Measurements from ENCODE around the gene FLT4. TPM values are rescaled to one million over a fixed set of nuclear protein-coding genes. Genes with fewer than 3 reads are reported as not detected.

FLT4 gene
- total RNA-seq, 1 donor from 2014 or later, result 13.1 TPM

- no peak overlapping the region for H3K4me3 Mint-ChIP-seq
- H3K36me3 Mint-ChIP-seq (ENCODE audit: low read depth), result peaks cover 21% of the 10 kb centered on the region
- no peak for DNase-seq (ENCODE audit: low read depth, low spot score)
- no peak overlapping the region for H3K27ac Mint-ChIP-seq (ENCODE audit: unreplicated experiment)
- H3K9me3 Mint-ChIP-seq, result no peaks in the 10 kb centered on the region
- no peaks in the 10 kb centered on the region for H3K27me3 Mint-ChIP-seq (ENCODE audit: low read depth)
- H3K4me1 Mint-ChIP-seq, result peaks cover 7% of the 10 kb centered on the region
- no peak for TF ChIP-seq CTCF (conservative IDR thresholded peaks at IDR 0.05)
Measured at GRCh38 chr5:180555168-180555921, 94.1 kb downstream of the FLT4 start.

GRCh38 chr5:180553530-180553929 is 95.9 kb downstream of the FLT4 start:
- Mint-ChIP-seq H3K4me1 (peaks cover 7% of the 10 kb centered on the region), H3K36me3 (ENCODE audit: low read depth) (peaks cover 22% of the 10 kb centered on the region), H3K9me3 (no peaks in the 10 kb centered on the region), H3K27me3 (ENCODE audit: low read depth) (no peaks in the 10 kb centered on the region), H3K27ac (ENCODE audit: unreplicated experiment) (peak overlapping the region; percentile 21), H3K4me3 (no peak overlapping the region)
- DNase-seq (ENCODE audit: low read depth, low spot score), result no peak
- no peak for TF ChIP-seq CTCF (conservative IDR thresholded peaks at IDR 0.05)

Other genes starting within 250 kb of the FLT4 start
- 70.6 and 75.7 TPM in 2 replicates for gene CNOT6, start 155.2 kb downstream of the FLT4 start, total RNA-seq
- gene SCGB3A1, start 58.1 kb downstream of the FLT4 start, total RNA-seq, result not detected in 2 replicates
- gene OR2Y1, start 90.5 kb upstream of the FLT4 start, total RNA-seq, result not detected in 2 replicates
- gene MGAT1, start 153.2 kb upstream of the FLT4 start, total RNA-seq, result 57.0 and 57.1 TPM in 2 replicates
- 41.6 and 44.4 TPM in 2 replicates for gene ZFP62, start 211.7 kb upstream of the FLT4 start, total RNA-seq
- not detected in 2 replicates for gene BTNL8, start 249.6 kb upstream of the FLT4 start, total RNA-seq